Activated naive CD4-positive, alpha-beta T cell treated with anti-CD3 and anti-CD28 coated beads, Interleukin-2, amount 50 U/mL, for 16 hours (primary cell): ENCODE results near the gene TBC1D32.
"Not testable (repeated sequence)": the region's sequence is repeated elsewhere in the genome, so short reads cannot be mapped to it uniquely, and the experiment has no call there.

ENCODE experiments used
- DNase-seq: peaks from one replicate; pipeline ENCODE4 v3.0.0-alpha.2; 2020

Gene TBC1D32

DNA sequence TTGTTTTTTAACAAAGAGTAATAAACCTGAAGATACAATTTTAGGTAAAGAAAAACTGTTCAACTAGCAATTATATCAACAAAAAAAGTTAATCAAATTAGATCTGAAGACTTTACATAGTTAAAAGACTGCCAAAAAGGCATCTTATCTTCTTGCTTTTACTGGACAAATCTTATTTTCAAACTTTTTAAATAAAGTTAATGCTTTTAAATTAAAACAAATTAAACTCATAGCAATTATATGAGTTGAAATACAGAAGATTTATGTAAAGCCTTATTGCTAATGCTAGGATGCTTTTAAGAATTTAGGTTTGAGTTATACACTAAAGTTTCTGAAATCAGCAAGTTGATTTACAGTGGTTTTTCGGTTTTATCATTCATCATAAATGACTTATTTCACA is 227.3 kb downstream of the TBC1D32 start:
- DNase-seq = no peak

GRCh38 chr6:121105461-121105860 is 228.8 kb downstream of the TBC1D32 start:
- DNase-seq = no peak

DNA sequence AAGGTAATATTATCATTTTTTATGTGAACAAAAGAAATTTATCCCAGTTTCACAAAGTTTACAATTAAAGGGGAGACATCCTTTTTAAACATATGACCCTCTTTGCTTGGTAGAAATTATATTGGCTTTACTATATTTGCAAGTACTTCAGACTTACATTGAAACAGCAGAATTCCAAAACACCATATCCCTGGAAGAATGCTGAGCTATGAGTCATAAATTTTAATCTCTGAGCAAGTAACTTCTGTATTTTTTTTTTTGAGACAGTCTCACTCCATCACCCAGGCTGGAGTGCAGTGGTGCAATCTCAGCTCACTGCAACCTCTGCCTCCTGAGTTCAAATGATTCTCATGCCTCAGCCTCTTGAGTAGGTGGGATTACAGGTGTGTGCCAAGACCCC is 240.4 kb downstream of the TBC1D32 start:
- no peak for DNase-seq

- DNase-seq = no peak
These were observed 243.8 kb downstream of the TBC1D32 start for GRCh38 chr6:121090492-121090891.

DNA sequence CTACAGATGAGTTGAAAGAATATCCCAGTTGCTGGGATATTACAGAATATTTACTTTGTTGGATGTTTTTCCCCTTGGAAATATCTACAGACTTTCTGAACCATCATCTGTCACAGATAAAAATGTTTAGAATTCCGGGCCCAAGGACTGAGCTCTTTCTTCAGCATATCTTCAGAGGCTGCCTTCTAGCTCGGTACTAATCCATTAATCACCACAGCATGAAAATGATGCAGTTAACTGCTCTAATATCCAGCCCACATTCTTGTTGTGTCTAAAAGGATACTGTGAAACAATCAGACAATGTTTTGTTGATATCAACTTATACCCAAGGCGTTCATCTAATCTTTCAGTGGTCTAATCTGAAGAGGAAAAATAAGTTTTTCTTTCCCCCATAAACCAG is 247.4 kb downstream of the TBC1D32 start:
- DNase-seq = no peak

GRCh38 chr6:121076119-121076518 is 258.2 kb downstream of the TBC1D32 start:
- no peak for DNase-seq

DNA sequence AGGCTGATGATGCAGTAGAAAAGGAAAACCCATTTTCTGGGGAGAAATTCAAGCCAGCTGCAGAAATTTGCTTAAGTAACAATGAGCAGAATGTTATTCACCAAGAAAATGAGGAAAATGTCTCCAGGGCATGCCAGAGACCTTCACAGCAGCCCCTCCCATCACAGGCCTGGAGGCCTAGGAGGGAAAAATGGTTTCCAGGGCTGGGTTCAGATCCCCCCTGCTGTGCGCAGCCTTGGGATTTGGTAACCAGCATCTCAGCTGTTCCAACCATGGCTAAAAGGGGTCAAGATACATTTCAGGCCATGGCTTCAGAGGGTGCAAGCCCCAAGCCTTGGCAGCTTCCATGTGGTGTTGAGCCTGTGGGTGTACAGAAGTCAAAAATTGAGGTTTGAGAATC is 265.5 kb downstream of the TBC1D32 start:
- not testable (repeated sequence) for DNase-seq

DNA sequence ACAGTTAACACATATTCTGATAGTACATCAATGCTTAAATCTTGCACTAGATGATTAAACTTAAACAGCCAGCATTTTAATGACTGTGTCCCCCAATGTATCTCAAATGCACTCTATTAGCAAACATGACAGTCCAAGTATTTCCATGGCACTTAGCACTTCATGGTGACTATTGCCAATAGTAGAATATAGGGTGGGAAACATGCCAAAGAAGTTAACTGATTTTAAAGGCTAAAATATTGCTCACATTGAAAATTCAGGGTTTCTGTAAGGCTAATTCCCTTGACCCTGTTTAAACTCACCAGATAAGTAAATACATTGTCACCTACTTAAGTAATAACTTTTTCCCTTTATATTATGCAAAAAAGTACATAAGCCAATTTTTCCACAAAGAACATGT is 266.9 kb downstream of the TBC1D32 start:
- no peak for DNase-seq

DNA sequence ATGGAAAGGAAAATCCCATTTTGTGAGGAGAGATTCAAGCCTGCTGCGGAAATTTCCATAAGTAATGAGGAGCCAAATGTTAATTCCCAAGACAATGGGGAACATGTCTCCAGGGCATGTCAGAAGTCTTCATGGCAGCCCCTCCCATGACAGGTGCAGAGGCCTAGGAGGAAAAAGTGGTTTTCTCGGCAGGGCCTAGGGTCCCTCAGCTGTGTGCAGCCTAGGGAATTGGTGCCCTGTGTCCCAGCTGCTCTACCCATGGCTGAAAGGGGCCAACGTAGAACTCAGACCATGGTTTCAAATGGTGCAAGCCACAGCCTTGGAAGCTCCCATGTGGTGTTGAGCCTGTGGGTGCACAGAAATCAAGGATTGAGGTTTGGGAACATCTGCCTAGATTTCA is 269.9 kb downstream of the TBC1D32 start:
- DNase-seq = no peak

GRCh38 chr6:121055572-121056163 is 278.6 kb downstream of the TBC1D32 start:
- no peak for DNase-seq

DNA sequence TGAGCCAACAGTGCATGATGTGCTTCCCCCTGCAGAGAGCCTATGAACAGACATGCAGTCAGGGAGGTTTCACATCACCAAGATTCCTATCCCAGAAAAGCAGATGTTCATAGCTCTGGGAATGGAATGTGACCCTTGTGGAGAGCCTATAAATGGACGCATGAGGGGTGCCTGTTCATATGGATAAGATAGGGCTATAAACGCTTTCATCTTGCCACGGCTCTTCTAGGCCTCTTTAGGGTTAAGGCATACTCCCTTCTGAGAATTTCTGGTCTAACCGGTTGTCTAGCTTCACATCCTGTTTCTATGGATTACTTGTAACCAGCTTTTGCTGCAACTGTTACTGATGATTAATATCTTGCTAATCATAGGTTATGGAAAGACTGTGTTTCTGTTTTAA is 285.7 kb downstream of the TBC1D32 start:
- DNase-seq = not testable (repeated sequence)

DNA sequence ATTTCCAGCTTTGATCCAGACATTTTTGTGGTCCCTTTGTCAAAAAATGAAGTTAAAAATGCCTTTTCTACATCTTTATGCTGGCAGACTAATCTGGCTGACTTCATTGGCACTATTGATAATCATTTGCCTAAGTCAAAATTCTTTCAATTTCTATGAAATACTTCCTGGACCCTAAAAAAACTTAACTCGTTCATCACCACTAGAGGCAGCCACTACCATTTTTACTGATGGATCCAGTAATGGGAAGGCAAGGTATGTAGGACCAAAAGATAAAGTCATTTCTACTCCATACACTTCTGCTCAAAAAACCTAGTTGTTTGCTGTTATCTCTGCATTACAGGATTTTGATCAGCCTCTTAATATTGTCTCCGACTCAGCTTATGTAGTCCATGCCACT is 289.4 kb downstream of the TBC1D32 start:
- not testable (repeated sequence) for DNase-seq

GRCh38 chr6:121043706-121044105 is 290.6 kb downstream of the TBC1D32 start:
- not testable (repeated sequence) for DNase-seq

GRCh38 chr6:121043211-121043610 is 291.1 kb downstream of the TBC1D32 start:
- DNase-seq = not testable (repeated sequence)

GRCh38 chr6:121042766-121043165 is 291.5 kb downstream of the TBC1D32 start:
- no peak for DNase-seq

GRCh38 chr6:121040831-121041230 is 293.4 kb downstream of the TBC1D32 start:
- DNase-seq = no peak

- no peak for DNase-seq
These were observed 301.2 kb downstream of the TBC1D32 start for GRCh38 chr6:121033091-121033490.

- DNase-seq = no peak
These were observed 301.8 kb downstream of the TBC1D32 start for GRCh38 chr6:121032268-121033006.
